TTC549 (cell line): ENCODE measurements around the gene CRTAC1.

Source experiments
- FAIRE-seq: peaks from 2 replicates; lab custom pipeline; 2012; peaks lifted over from hg19 to GRCh38; lab: Jason Lieb, UNC

The CRTAC1 gene, protein sequence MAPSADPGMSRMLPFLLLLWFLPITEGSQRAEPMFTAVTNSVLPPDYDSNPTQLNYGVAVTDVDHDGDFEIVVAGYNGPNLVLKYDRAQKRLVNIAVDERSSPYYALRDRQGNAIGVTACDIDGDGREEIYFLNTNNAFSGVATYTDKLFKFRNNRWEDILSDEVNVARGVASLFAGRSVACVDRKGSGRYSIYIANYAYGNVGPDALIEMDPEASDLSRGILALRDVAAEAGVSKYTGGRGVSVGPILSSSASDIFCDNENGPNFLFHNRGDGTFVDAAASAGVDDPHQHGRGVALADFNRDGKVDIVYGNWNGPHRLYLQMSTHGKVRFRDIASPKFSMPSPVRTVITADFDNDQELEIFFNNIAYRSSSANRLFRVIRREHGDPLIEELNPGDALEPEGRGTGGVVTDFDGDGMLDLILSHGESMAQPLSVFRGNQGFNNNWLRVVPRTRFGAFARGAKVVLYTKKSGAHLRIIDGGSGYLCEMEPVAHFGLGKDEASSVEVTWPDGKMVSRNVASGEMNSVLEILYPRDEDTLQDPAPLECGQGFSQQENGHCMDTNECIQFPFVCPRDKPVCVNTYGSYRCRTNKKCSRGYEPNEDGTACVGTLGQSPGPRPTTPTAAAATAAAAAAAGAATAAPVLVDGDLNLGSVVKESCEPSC

DNA sequence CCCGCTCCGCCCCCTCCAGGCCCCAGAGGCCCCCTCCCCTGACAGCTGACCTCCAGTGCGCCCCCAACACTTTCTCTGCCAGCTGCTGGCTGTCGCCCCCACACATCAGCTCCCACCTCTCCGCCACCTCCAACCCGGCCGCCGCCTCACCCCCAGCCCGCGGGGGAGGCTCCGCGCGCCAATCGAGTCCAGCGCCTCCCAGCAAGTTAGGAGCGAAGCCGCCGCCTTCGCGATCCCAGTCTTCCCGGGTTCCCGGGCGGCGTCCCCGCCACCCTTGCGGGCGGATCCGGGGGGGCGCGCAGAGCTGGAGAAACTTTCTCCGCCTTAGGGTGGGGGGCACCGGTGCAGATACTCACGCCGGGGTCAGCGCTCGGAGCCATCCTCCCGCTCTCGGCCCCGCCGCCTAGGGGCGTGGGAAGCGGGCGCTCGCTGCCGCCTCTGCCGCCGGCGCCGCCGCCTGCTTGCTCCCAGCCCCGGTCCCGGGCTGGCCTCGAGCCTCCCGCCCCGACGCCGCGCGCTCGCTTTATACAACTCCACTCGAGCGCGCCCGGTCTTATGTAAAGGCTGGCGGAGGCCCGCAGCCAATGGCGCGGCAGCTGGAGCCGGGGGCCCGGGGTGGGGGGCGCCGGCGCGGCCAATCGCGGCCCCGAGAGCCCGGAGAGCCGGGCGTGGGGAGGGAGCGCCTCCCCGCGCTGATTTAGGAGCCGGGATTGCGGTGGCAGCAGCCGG, at the start of gene CRTAC1:
CRTAC1 (minus strand) TSS at position 529 of the 729 bp plus-strand sequence; CDS start at position 380, 149 bp downstream.
- no peak for FAIRE-seq

DNA sequence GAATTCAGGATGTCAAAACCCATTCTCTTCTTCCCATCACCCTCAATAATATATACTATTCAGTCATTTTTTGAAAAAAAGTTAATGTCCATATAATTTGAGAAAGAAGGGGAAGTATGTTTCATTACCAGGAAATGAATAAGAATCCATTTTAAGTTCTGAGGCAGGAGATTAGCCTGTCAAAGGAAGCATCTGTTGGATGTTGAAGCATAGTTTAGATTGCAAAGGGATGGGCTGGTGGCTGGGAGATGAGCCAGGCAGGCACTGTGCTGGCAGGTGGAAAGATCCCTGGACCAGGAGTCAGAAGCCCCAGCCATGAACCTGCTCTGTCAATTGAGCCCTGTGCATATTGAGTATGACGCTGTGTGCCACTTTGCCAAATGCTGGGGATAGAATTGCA, 48.4 kb upstream of the CRTAC1 start:
- no peak for FAIRE-seq

DNA sequence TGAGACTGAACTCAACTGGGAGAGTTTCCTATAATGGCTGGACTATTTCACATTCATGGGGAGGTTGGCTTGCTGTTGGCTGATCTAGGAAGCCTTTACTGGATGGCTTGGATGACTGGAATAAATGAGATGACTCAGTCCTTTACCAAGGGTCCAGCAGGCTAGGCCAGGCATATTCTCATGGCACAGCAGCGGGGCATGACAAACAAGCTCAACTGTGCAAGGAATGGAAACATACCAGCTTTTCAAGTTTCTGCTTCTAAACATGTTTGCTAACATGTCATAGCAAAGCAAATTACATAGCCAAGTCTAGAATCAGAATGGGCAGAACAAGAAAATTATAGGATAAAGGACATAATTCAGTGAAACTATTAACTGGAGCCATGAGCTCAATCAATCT, 46.8 kb upstream of the CRTAC1 start:
- no peak for FAIRE-seq

DNA sequence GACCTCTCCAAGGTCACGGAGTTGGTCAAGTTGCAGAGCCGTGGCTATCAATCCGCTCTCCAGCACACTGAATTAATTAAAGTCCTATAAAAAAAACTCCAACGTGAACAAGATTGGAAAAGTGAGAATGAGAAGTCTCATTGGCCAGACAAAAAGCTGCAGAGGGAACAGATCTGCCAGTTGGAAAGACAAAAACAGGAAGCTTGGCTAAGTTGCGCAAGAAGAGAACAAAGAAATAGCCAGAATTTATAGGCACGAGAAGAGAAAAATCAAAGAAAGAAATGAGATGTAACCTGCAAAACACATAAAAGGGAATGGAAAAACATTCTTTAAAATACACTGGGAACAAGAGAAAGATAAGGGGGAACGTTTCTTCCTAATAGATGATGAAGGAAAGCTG, 45.7 kb upstream of the CRTAC1 start:
- no peak for FAIRE-seq

DNA sequence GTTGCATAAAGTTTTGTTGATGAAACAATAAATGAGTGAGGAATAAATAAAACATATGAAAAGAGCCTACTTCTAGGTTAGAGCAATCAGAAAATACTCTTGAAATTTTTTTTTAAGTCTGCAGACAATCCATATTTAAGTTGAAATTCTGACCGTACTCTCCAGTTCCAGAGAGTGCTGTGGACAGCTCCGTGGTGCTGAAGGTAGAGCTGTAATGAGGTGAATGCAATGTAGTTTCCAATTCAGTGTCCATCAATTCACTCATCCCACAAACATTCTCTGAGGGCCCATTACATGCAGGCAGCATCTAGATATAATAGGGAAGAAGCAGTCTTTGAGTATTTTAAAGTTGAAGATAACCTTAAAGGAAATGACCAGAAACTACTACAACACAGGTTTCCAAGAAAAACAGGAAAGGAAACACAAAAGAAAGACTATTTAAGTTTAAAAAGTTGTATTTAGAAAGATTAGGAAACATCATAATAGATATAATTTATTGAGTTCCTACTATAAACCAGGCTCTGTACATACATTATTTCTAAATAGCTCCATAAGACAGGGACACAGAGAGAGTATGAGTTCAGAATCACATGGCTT, 44.0 kb upstream of the CRTAC1 start:
- no peak for FAIRE-seq

DNA sequence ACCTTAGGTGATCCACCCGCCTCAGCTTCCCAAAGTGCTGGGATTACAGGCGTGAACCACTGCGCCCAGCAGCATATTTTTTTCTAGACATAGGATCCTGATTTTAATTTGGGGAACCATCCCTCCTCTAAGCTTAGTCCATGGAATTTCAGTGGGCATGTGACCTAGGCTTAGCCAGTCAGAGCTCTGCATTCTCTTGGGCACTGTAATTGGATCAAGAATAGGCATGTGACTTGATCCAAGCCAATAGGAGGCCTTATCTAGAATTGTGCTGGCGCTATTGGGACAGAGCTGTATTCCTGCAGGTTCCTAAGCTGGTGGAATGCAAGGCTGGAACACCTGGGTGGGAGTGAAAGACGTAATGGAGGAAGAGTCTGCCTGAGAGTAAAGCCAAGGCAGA, 36.7 kb upstream of the CRTAC1 start:
- FAIRE-seq, result no peak

DNA sequence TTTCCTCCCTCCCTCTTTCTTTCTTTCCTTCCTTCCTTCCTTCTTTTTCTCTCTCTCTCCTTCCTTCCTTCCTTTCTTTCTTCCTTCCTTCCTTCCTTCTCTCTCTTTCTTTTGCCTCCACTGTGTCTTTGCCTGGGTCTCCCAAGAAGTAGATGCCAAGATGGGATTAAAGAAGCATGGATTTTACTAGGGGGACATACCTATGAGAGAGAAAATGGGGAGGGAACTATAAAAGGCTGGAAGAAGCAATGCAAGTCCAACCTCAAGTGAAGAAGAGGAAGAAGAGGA, 33.3 kb upstream of the CRTAC1 start:
- FAIRE-seq, result no peak

DNA sequence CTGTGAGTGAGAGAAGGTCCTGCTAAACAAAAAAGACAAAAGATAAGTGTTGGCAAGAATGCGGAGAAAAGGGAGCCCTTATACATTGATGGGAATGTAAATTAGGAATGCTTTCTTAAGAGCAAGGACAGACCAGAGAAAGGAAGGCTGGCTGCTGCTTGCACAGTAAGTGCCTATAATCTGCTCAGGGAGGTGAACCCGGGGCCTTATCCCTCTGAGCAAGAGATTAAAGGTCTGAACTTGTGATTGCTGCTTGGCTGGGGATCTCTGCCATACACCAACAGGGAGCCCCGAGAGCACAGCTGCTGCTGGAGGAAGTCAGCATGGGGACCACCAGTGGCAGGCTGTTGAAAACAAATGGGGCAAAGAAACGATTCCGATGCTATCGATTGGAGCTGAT, 32.0 kb upstream of the CRTAC1 start:
- no peak for FAIRE-seq

DNA sequence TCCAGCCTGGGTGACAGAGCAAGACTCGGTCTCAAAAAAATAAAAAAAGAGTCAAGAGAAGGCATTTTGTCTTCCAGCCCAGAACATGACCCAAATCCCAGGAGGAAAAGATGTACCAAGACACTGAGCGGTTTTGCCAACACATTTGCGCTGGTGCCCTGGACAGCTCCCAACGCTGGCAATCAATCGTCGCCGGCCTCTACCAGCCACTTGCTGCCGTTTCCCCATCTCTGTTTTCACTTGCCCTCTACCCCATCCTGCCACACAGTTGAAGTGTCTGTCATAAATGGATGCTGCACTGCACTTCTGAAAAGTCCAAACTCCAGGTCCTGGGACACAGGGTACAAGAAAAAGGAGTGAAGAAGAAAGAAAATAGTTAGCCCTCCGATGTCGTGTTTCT, 29.7 kb upstream of the CRTAC1 start:
- FAIRE-seq, result no peak

DNA sequence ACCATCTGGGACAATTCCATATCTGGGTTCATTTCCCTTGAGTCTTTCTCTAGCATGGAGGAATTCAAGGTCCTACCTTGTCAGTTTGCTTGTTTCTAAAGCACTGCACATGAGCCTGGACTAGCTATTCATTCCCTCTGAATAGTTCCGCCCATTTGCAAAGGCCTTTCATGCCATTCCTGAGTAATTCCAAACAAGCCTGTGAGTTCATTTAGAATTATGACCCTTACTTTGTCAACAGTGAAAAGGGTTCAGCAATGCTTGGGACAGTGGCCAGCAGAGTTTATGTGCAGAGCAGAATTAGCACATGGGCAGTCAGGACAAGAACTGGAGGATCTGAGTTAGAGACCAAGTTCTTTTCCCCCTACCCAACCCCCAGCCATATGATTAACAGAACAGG, 27.9 kb upstream of the CRTAC1 start:
- no peak for FAIRE-seq

DNA sequence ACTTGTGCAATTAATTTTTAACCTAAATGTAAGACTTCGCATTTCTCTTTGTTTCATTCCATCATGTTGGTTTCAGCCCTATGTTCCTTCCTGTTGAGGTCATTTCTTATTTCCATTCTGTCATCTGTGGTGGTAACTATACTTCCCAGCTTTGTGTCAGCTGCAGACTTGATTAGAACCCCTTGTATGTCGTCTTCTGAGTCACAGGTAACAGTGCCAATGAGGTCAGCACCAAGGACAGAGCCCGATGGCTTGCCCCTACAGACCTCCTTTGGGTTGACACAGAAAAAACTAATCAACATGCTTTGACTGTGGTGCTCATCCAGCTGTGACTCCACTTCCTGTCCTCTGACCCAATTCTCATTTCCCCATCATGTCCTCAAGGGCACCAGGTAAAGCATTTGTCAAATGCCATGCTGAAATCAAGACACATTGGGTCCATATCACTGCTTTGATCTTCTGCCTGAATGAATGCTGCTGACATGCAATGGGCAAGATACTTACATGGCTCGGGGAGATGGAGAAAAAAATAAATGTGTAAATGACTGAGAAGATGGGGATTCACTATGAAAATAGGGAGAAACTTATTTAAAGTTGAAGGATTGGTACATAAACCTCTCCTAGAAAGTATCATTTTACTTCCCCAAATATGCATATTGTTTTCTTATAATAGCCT, 25.6 kb upstream of the CRTAC1 start:
- FAIRE-seq, result no peak

DNA sequence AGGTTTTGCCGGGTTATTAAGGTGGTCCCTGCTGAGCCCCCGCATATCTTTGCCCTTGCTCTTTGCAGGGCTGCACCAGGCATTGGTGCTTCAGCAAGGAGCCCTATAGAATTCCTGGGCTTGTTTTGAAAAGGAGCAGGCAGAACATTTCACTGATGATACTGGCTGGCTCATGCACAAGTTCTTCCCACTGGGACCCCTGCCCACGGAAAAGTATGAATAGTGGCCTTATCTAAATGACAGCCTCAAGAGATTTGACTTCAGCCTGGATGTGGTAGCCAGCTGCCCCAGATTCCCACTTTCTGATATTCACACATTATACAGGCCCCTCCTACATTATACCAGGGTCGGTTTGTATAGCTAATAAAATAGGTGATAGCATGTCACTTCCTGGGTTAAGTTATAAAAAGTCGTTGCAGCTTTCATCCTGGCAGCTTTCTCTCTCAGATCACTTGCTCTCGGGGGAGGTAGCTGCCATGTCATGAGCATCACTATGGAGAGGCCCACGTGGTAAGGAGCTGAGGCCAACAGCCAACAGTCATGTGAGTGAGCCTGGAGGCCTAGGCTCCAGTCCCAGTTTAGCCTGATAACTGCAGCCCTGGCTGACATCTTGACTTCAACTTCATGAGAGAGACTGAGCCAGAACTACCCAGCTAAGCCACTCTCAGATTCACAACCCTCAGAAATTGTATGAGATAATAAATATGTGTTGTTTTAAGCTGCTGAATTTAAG, 16.8 kb upstream of the CRTAC1 start:
- FAIRE-seq, result no peak

DNA sequence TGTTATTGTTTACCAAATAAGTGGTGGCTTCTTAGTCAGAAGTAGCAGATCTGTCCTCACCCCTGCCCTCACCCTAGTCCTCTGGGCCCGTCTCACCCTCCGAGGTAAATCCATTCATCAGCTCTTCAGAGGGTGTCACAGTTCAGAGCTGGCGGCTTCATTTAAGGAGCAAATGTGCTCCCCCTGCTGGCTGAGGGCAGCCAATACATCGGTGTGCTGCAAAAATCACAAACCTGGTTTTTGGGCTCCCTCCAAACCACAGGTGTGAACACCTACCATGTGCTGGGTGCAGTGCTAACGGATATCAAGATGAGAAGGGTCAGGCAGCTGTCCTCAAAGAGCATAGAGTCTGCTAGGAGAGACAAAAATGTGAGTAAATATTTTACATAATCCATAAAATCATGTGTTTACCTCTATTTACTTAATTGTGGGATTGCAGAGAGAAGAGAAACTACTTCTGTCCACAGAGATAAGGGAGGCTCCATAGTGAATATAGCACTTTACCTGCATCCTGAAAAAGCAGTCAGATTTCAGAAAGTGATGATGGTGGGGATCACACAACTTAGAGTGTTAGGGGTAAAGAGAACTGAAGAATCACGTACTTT, 15.5 kb upstream of the CRTAC1 start:
- FAIRE-seq, result no peak

DNA sequence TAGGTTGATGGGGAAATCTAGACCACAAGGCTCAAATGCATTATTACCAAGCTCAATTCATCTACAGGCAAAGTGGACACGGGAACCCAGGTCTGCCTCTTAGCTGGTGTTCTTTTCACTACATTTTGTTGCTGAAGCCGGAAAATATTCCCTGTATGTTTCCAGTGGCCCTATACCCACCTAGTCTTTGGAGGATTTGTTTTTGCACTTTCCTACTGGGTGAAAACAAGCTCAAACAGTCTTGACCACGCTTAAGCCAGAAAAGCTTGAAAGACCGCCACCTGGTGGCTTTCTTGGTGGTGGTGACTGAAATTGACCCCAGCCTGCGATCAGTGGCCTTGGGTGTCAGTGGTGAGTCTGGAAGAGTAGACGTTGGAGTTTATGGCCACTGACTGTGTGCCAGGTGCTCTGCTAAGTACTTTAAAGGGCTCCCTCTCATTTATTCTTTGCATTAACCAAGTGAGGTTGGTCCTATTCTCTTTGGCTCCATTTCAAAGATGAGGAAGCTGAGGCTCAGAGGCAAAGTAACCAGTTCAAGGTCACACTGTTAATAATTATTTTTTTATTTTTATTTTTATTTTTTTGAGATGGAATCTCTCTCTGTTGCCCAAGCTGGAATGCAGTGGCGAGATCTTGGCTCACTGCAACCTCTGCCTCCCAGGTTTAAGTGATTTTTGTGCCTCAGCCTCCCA, 11.1 kb upstream of the CRTAC1 start:
- FAIRE-seq, result peak; percentile 20

DNA sequence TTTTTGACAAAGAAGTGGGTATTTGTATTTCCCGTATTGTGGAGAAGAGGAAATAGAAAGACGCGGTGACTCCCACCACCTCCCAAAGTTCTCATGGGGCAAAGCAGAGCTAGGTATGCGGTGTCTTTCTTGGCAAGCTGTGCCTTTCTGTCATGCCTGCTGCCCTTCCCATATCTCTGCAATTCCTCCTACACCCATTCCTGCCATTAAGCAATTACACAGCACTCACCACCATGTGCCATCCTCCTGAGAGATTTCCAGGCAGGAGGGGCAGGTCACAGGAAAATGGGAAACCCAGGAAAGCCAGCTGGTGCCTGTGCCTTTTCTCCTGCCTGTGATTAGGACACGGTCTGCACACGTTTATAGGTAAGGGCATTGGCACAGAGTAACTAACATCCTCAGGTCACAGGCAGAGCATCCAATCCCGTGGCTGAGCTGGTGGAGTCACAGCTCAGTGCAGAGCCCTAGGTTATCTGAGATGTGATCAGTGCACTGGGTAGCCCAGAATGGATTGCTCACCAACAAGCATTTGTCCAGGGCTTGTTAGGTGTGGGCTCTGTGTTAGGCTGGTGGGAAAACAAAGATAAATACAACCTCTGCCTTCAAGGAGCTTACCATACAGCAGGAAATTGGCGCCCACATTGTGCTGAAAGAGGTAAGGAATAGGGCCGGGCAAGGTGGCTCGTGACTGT, 9.4 kb upstream of the CRTAC1 start:
- FAIRE-seq, result no peak

DNA sequence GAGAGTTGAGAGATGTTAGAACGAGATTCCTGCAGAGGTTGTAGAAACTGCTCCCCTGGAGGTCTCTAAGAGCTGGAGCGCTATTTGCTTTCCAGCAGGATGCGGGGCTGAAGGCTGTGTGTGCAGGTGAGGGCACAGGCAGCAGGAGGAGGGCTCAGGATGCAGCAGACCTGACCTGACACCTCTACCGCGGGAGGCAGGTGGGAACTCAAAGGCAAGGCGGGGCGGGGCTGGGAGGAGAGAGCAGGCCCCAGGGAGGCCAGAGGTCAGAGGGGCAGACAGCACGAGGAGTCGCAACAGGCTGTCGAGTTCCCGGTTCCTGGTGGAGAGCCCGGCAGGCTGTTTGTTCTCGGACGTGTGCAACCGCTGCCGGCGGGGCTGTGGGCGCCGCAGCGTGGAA, 7.9 kb upstream of the CRTAC1 start:
- FAIRE-seq, result no peak

DNA sequence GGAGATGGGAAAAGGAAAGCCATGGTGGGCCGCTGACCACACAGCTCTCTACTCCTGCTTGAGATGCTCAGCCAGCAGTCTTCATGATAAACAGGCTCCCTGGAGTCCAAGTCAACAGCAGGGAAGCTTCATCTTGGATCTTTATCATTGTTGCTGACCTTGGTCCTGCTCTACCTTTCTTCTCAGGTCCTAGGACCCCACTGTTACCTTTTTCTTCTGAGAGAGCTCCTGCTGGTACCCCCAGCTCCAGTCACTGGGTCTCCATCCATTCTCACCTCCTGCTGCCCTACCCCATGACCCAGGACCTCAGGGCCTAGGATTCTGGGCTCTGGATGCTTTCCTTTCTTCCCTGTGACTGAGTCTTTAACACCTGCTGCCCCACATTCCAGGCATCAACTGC, 5.2 kb upstream of the CRTAC1 start:
- FAIRE-seq, result no peak

DNA sequence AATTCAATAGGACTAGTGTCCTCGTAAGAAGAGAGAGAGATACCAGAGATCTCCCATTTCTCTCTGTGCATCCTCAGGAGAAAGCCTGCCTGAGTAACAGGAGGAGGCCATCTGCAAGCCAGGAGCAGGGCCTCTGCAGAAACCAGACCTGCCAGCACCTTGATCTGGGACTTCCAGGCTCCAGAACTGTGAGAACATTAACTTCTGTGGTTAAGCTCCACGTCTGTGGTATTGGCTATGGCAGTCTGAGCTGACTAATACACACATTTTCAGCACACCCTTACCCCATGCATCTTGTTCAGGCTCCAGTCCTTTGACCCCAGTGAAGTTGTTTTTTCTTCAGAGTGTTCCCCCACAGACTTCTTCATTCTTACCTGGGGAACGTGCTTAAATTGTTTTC, 3.1 kb upstream of the CRTAC1 start:
- no peak for FAIRE-seq

DNA sequence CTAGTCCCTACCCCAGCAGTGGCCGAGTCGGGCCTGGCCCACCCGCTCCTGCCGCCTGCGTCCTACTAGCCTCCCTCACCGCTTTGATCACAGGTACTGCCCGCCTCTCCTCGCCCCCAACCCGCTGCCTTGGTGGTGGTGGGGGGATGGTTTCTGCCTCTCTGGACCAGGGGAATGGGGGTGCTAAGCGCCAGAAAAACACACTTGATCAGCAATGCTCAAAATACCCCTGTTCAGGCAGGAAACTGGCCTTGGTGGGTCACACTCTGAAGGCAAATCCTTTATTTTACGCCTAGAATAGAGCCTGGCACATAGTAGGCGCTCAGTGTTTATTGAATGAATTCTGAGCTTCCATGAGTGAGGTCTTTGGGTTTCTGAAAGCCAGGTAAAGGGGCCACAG, 1.0 kb upstream of the CRTAC1 start:
- FAIRE-seq, result no peak

DNA sequence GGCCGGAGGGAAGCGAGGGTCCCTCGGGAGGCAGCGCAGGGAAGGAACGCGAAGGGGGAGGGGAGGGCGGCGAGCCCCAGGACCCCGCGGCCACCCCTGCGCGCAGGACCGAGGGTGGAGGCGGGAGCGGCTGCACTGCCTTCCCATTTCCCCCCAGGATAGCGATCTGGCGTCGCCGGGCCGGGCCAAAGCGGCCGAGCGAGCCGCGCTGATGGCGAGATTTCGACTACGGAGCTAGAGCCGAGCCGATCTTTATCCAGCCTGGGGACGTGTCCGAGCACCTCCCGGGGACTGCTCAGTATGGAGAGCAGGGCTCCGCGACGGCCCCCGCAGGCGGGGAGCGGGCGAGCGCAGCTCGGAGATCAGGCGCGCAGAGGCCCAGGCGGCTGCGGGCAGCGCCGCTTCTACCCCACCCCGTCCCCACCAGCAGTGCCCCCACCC, 590 bp upstream of the CRTAC1 start:
- FAIRE-seq, result no peak
